Measurements from ENCODE around the gene LNX1.
"Not testable (repeated sequence)": the region's sequence is repeated elsewhere in the genome, so short reads cannot be mapped to it uniquely, and the experiment has no call there.

Gene LNX1

DNA sequence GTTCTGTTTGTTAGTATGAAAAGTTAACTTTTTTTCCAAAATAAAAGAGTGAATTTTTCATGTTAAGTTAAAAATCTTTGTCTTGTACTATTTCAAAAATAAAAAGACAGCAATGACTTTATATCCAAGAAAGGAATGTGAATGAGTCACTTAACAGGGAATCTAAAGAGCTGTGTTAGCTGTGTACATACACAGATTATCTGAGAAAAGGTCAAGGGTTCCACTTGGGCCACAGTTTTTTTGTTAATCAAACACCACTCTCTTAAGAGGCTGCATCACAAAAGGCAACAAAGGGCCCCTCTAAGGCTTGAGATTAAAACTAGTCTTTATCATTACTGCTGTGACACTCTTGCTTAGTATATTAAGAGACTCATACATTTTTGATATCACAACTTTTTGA is 131.7 kb downstream of the LNX1 start:
- peak; percentile 20 for DNase-seq (ENCODE audit: low read depth)

DNA sequence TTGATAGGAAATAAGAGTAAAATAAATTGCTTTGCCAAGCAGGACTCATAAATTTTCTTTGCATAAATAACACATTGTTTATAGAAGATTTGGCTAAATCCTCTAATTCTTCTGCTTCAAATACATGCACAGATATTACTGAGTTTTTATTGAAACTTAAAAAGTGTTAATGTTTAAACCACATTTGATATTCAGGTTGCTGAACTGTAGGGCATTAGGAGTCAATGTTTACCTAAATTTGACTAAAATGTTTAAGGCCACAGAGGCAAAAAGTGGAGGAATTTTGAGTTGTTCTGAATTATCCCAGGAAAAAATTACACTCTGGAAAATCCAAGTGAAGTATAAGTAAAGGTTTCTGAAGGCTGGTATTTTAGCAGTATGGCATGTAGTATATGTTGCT is 135.1 kb downstream of the LNX1 start:
- DNase-seq (ENCODE audit: low read depth), result no peak

DNA sequence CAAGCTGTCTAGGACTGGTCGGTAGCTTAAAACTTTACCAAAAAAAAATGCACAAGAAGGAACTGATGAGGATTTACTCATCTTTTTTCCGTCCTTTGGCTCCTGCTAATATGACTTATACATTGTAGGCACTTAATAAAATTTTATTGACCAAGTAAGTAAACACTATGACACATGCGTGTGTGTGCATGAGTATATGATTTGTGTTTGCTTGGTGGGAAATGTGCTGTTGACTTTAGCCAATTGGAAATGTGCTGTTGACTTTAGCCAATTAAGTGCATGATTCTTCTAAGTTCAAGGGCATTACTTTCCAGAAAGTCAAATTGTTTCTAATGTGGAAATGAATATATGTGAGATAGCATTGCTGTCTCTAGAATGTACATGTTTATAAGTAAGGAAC is 135.5 kb downstream of the LNX1 start:
- DNase-seq (ENCODE audit: low read depth), result no peak

DNA sequence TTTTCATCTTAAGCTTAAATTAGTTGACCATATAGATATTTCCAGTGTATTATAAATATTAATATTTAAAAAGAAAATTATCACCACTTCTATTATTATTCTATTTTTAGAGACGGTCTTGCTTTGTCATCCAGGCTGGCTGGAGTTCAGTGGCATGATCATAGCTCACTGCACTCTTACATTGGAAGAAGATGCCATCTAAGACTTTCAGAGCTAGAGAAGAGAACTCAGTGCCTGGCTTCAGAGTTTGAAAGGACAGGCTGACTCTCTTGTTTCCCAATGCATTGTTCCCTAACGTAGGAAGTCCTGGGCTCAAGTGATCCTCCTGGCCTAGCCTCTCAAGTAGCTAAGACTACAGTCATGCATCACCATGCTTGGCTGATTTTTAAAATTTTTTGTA is 137.9 kb downstream of the LNX1 start:
- DNase-seq (ENCODE audit: low read depth), result no peak

DNA sequence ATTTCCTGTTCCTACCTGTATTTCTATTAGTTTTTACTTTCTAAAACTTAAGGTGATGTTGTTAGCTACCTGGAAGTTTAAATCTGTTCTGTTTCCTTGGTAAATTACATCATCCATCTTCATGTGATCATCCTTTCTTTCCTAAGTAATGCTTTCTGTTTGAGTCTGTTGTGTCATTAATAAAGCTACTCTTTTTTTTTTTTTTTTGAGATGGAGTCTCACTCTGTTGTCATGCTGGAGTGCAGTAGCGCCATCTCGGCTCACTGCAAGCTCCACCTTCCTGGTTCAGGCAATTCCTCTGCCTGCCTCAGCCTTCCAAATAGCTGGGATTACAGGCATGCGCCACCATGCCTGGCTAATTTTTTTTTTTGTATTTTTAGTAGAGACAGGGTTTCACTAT is 140.5 kb downstream of the LNX1 start:
- no peak for DNase-seq (ENCODE audit: low read depth)

DNA sequence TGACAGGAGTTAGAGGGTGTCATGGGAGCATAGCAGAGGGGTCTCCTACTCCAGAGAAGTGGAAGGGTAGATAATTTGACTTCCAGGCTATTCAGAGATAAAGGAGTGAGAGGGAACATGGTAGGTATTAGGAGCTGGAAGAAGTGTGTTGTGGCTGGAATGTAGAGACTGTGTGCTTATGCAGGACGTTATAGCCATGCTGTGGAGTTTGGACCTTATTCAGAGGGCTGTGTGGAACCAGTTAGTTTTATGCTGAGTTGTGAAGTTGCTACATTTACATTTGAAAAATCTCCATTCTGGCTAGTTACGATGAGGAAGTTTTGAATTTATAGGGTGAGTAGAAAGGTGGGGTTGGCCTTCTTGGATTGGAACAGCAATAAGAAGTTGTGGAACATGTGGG is 146.3 kb downstream of the LNX1 start:
- DNase-seq (ENCODE audit: low read depth), result no peak

DNA sequence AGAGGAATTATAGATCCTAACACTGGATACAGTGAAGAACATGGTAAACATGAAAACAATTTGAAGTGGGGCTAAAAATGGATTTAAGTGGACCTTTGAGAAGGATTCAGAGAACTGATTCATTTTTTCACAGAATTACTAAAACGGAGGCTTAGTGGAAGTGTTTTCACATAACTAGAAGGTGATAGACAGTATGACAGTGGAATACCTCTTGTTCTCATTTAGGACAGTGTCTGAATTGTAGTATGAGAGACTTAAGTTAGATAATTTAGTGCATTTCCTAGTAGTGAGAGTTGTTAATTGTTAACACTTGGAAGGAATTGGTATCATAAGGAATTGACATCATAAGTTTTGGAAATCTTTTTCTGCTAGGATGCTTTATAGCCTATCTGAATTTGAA is 149.7 kb downstream of the LNX1 start:
- no peak for DNase-seq (ENCODE audit: low read depth)

DNA sequence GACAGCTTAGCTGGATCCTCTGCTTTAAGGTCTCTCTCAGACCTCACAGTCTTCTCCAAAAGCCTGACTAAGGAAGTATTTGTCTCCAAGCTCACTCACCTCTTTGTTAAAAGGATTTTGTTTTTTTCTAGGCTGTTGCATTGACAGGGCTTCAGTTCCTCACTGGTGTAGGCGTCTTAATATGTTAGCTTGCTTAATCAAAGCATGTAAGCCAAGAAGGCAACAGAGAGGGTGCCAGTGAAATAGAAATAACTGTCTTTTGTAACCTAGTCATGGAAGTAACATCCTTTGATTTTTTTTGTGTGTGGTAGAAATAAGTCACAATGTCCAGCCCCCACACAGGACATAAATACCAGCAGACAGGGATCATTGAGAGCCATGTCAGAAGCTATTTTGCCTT is 155.0 kb downstream of the LNX1 start:
- DNase-seq (ENCODE audit: low read depth), result no peak

DNA sequence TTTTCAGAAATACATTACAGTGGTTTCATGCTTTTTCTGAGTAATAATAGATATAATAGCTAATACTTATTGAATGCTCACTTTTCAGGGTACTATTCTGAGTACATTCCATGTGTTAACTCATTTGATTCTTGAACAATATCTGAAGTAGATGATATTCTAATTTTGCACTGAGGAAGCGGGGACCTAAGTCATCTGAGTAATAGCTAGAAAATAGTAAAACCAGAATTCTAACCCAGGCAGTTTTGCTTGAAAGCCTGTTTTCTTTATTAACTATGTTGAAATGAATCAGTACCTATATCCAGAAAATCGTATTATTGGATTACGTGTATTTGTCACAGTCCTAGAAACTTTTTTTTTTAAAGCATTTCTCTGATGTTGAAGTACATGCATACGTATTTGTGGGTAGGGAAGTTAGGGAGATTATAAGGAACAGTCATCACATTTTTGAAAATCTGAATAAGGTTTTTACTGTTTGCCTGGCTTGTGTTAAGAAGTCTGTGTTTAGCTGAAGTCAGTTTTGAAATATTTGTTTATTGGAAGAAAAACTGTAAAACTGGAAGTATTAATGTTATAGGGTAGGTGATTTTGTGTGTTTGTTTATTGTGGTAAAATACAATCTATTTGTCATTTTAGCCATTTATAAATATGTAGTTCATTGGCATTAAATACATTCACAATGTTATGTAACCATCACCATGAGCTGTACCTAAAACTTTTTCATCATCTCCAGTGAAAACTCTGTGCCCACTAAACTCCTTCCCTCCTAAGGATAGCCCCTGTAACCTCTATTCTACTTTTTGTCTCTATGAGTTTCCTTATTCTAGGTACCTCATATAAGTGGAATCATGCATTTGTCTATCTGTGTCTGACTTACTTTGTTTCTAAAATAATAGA is 158.5 kb downstream of the LNX1 start:
- no peak for DNase-seq (ENCODE audit: low read depth)

DNA sequence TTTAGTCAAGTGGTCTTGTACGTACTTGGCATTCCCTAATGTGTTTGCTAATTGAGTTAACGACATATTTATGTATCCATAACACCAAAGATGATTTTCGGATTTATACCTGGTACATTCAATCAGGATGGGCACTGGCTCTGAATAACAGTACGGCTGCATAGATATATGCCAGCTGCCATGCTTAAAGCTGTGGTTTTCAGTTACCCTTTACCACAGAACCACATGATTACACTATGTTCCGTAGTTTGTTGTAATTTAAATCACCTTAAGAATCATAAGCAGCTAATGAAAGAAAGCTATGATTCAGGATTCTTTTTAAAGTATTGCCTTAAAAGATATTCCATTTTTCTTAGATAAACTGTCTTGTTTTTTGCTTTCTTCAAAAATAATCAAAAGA is 160.2 kb downstream of the LNX1 start:
- no peak for DNase-seq (ENCODE audit: low read depth)

DNA sequence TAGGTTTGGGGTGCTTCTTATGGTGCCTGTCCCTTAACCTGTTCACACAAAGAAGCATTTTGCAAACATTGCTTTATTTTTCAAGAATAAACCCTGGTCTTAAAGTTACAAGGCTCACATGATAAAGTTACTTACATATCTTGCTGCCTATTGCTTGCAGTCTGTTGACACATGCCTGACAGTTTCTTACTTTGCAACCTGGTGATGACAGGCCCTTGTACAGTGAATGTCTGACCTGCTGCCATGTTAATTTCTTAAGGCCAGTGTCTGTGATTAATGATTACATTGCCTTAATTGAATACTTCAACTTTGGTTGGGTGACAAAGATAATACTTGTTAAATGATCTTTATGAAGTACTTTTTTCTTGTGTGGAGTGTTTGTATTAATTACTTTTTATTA is 163.9 kb downstream of the LNX1 start:
- DNase-seq (ENCODE audit: low read depth), result no peak

DNA sequence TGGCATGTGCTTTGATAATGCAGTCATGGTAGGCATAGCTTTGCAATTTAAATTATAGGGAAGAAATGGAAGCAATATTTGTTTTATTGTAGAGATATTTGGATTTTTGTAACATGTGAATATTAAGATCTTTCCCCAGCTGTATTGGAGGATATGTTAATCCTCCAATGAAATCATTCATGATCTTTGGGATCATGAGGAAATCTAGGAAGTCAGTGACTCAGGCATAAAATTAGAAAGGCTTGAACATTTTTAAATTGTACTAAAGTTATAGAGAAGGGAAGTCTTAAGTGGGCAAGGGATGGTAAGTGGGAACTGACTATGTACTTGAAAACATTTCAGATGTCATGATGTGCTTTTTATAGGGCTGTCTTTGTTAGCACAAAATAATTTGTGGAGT is 167.0 kb downstream of the LNX1 start:
- DNase-seq (ENCODE audit: low read depth), result no peak

DNA sequence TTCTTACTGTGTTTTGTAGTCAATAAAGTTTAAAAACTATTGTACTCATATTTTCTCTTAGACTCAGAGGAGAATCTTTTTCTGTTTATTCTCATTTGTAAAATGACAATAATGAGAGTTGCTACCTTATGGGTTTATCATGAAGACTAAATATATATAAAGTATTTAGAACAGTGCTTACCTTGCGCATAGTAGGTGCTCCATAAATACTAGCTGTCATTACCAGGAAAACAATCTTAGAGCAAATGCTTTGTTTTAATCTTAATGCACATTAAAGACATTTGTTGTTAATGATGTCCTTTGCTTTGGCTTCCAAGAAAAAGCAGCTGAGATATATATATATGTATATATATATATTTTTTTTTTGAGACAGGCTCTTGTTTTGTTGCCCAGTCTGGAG is 168.9 kb downstream of the LNX1 start:
- no peak for DNase-seq (ENCODE audit: low read depth)

DNA sequence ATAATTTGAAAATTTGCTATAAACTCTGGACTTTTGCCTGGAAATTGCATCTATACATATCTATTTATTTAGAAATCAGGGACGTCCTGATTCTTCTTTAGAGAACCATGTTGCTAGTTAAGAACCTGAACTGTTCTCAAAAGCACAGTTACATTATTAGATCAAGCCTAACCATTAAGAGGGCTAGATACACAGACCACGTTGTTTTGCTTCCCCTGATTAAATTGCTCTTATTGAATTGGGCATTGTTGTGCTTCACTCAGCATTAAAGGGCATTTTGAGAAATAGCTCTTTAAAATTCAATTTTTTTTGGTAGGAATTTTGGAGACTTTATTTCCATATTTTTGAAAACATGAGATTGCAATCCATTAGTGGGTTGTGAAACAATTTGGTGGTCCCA is 169.5 kb downstream of the LNX1 start:
- DNase-seq (ENCODE audit: low read depth), result no peak

DNA sequence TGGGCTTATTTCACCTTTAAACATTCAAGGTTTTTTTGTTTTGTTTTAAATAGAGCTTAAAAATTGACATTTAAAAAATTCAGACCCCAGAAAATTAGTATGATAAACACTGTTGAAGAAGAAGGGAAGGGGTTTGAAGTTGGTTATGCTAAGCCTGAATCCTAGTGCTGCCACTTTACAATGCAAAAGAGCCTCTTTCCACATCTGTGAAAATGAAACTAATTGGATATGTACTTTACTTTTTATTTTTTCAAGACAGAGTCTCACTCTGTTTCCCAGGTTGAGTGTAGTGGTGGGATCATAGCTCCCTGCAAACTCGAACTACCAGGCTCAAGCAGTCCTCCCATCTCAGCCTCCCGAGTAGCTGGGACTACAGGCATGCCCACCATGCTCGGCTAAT is 172.1 kb downstream of the LNX1 start:
- DNase-seq (ENCODE audit: low read depth), result no peak

DNA sequence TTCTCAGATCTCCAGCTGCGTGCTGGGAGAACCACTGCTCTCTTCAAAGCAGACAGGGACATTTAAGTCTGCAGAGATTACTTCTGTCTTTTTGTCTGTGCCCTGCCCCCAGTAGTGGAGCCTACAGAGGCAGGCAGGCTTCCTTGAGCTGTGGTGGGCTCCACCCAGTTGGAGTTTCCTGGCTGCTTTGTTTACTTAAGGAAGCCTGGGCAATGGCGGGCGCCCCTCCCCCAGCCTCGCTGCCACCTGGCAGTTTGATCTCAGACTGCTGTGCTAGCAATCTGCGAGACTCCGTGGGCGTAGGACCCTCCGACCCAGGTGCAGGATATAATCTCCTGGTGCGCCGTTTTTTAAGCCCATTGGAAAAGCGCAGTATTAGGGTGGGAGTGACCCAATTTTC is 181.8 kb downstream of the LNX1 start:
- not testable (repeated sequence) for DNase-seq (ENCODE audit: low read depth)

Measured in HS-5 (cell line).